AG10803 (cell line): Measurements from ENCODE around the gene RUNX1.

Experiments
- DNase-seq: peaks from one replicate; pipeline ENCODE4 v3.0.0; 2010; ENCODE audit warnings: low read depth
- H3K4me3 ChIP-seq: 2 replicates; pipeline ENCODE4 v1.5.1; 2011; ENCODE audit warnings: mild to moderate bottlenecking, low read length, control low read depth
- TF ChIP-seq, protein P1 (sequence below): conservative IDR thresholded peaks from 2 replicates; pipeline ENCODE4 v1.5.1; 2011; ENCODE audit warnings: mild to moderate bottlenecking, low read length, control low read depth, inconsistent platforms

RUNX1 gene

DNA sequence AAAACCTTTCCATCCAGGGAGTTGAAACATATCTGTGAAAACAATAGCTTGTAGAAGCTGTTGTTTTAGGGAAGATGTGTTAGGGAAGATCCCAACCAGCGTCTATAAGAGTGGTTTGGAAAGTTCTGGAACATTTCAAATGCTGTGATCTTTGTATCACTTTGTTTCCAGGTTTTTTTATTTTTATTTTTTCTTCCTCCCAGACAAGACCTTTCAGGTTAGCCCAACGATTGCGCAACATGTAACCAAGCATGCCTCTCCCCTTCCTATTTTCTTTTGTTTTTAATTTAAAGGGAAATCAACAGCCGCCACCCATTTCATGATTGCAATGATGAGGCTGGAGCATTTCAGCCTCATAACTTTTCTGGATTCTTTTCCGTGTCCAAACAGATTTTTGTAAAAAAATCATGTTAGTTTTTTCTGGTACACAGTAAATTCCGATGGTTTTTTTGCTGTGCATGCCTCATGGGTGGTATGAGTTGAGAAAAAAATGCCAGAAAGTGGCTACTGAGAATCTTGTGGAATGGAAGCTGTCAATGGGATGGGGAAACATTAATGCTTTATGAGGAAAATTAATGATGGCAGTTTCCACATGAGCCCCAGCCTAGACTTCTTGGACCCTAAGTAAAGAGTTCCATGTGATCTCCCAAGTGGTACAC, 109.3 kb downstream of the RUNX1 start:
- peak; percentile 65 for DNase-seq
- TF ChIP-seq, protein P1, sequence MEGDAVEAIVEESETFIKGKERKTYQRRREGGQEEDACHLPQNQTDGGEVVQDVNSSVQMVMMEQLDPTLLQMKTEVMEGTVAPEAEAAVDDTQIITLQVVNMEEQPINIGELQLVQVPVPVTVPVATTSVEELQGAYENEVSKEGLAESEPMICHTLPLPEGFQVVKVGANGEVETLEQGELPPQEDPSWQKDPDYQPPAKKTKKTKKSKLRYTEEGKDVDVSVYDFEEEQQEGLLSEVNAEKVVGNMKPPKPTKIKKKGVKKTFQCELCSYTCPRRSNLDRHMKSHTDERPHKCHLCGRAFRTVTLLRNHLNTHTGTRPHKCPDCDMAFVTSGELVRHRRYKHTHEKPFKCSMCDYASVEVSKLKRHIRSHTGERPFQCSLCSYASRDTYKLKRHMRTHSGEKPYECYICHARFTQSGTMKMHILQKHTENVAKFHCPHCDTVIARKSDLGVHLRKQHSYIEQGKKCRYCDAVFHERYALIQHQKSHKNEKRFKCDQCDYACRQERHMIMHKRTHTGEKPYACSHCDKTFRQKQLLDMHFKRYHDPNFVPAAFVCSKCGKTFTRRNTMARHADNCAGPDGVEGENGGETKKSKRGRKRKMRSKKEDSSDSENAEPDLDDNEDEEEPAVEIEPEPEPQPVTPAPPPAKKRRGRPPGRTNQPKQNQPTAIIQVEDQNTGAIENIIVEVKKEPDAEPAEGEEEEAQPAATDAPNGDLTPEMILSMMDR: no peak
- H3K4me3 ChIP-seq: no peak overlapping the region

DNA sequence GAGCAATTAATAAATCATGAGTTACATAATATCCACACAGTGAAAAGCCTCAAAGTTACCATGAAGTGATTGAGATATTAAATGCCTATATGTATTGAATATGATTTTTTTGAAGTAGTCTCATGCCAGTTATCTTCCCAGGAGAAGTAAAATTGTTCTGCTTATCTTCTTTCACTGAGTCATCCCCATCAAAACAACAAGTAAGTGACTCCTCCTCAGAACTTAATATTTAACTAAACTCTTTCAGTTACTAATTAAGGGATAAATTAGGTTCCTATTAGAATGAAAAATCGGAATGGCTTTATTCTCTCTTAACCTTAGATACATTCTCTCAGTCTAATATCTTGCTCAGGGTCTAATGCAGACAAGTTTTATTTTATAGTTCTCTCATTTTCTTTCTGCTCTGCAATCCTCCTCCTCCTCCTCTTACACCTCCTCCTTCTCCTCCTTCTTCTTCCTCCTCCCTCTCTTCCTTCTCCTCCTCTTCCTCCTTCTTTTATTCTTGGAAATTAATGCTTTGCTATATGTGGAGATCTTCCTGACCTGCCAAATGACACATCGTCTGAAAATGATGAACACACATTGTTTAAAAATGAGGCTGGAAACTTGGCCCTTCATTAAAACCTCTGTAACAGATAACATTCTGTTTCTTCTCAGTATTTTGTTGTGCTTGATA, 110.9 kb downstream of the RUNX1 start:
- DNase-seq: no peak
- TF ChIP-seq, protein P1: no peak

DNA sequence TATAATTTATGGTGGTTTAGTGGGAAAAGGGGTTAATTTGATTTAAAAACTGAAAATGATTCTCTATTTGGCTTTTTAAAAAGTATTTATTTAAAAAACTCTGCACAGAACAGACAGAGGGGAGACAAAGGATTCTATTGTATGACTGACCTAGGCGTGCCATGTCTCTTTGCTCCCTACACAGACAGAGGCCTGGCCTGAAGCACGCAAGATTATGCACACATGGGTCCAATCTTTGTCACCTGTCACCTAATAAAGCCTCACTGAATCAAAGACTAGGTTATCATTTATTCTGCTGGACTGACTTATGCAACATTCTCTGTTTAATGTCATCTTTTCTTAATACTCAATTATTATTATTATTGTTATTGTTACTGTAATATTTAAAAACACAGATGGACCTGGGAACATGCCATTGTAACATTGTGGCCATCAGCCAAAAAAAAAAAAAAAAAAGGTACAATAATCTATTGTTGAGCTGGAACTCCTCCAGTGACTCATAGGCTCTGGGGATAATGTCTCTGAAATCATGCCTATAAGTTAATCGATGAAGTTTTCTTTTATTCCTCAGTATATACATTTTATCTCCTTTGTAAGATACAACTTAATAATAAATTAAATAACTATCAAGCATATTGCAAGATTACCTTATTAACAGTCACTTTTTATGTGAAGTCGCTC, 112.1 kb downstream of the RUNX1 start:
- H3K4me3 ChIP-seq: no peak overlapping the region
- no peak for DNase-seq
- TF ChIP-seq, protein P1: no peak

More for the DNA sequence above, 110.9 kb downstream of the RUNX1 start:
- H3K4me3 ChIP-seq: no peak overlapping the region

DNA sequence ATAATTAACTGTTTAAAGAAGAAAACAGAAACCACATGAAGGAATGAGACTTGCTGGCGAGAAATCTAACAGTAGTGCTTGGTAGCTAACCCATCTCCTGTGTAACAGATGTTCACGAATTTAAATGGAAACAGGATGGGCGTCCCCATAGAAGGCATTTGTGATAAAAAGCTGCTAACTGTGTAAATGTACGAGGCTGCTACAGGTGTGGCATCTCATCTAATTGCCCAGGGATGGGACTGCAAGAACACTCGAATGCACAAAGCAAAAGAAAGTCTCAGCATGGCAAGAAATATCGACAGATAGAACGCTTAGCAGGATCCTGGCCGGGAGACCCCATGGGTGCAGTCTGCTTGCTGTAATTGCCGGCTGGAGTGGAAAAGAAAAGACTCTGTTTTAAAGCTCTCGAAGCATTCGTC, 112.7 kb downstream of the RUNX1 start:
- TF ChIP-seq, protein P1: no peak
- H3K4me3 ChIP-seq: peak overlapping the region; percentile 29
- peak; percentile 70 for DNase-seq

DNA sequence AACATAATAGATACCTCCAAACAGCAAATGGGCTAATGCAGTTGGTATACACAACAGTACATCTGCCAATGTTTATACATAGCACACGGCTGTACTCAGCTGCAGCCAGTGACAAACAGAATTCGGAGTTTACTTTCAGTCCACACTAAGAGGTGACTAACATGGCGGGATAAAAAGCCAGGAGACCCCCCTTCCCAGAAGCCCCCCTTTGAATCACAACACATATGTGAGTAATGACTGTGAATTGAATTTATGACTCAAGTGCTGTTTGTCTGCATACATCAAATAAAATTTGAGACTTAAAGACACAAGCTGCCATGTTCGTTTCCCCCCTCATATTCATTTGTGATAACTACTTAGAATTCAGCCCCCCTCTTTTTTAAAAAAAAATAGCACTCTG, 113.2 kb downstream of the RUNX1 start:
- DNase-seq: no peak
- TF ChIP-seq, protein P1: no peak
- H3K4me3 ChIP-seq: no peak overlapping the region; the same call in 1 of the 2 replicates

DNA sequence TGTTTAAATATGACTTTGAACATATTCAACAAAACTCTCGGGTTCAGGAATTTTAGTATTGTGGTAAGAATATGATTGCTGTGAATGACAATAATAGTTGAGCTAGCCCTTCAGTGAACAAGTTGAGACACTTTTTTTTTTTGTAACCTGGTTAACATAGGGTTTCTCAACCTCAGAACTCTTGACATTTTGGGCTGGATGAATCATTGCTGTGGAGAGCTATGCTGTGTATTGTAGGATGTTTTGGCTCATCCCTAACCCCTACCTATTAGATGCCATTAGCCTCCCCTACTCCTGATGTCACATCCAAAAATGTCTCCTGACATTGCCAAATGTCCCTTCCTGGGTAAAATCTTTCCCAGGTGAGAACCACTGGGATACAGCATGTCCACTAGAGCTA, 113.7 kb downstream of the RUNX1 start:
- TF ChIP-seq, protein P1: no peak
- no peak overlapping the region for H3K4me3 ChIP-seq
- DNase-seq: no peak
